Right kidney (tissue), 1 donor: ENCODE results near the gene NEK10.

Source experiments
- DNase-seq: peaks from one replicate; pipeline ENCODE4 v3.0.0-alpha.2; 2016

The NEK10 gene

DNA sequence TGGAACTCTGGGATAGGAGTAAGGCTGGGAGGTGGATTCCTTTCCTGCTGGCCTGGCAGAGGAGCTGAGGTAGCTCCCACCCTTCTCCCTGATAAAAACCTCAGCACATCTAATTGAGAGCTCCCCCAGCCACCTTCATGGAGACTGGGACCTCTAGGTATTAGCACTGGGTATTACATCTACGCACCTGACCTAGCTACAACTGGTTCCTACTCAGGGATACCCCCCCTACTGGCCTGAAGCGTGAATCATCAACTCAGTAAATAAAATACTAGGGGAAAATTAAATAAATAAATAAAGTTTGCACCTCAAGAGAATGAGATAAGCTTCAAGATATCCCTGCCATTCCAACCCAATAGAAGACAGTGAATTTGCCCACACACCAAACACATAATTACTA lies 140.4 kb downstream of the NEK10 start:
- no peak for DNase-seq

DNA sequence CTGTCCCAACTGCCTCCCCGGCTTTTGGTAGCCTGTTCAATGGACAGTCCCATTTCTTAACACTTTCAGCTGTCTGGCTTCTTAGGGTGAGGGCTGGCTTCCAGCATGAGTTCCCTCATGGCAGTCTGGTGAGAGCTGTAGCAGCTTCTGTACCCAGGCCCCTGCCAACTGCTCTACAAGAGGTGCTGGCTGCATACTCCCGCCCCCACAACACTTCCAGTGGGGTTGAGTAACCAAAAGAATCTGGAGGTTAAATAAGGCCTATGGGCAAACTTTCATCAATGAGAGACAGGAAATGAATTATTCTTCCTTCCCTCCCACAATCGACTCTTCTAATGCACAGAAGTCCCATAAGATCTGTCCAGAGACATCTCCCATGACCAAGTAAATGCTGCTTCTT lies 145.0 kb downstream of the NEK10 start:
- DNase-seq, result no peak

GRCh38 chr3:27221264-27221932 lies 147.8 kb downstream of the NEK10 start:
- no peak for DNase-seq

DNA sequence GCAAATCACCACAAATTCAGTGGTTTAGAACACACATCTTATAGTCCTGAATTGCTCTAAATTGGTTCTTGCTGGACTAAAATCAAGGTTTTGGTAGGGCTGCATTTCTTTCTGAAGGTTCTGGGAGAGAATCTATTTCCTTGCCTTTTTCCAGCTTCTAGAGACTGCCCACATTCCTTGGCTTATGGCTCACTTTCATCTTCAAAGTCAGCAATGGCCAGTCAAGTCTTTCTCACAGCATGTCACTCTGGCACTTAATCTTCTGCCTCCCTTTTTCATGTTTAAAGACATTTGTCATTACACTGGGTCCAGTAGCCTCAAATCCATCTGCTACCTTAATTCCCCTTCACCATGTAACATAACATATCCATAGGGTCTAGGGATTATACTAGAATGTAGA lies 149.0 kb downstream of the NEK10 start:
- no peak for DNase-seq

DNA sequence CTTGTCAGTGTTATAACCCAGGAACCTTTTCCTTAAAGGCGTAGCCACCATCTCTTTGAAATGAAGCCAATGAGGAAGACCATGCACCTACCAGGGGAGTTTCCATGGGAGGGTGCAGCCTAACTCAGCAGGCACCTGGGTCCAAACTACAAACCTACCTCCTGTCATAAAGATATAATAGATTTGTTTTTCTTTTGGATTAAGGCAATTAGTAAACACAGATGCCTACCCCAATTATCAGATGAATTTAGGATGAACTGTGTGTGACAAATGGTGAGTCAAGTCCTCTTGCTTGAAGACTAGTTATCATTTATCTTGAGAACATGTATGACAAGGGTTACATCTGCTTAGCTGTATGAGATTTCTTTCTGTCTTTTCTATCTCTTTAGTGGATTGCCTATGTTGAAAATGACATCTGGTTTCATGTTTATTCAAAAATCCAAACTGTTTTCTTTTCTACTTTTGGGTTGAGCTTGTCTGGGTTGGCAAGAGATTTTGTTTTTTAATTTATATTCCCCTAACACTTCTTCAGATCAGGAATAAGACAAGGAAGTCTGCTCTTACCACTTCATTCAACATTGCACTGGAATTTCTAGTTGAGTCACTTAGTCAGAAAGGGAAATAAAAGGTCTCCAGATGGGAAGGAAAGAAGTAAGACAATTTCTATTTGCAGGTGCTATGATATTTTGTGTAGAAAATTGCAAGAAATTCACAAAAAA lies 149.9 kb downstream of the NEK10 start:
- no peak for DNase-seq

DNA sequence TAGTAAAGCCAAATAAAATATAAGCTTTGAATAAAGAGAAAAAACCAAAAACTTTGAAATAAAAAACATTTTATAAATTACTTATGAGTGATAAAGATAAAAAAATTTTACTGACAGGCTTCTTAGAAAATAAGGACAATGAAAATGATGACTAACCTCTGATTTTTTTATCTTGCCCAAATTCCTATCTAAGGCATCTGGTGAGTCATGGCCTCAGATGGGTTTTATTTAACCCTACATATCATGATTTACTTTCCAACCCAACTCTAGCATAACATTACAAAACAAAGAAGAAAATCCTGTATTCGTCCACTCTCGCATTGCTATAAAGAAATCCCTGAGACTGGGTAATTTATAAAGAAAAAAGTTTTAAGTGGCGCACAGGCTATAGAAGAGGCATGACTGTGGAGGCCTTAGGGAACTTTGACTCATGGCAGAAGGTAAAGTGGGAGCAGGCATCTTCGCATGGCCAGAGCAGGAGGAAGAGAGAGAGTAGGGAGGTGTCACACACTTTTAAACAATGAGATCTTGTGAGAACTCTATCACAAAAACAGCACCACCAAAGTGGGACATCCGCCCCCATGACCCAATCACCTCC lies 152.1 kb downstream of the NEK10 start:
- no peak for DNase-seq

GRCh38 chr3:27216295-27216855 lies 152.8 kb downstream of the NEK10 start:
- no peak for DNase-seq

DNA sequence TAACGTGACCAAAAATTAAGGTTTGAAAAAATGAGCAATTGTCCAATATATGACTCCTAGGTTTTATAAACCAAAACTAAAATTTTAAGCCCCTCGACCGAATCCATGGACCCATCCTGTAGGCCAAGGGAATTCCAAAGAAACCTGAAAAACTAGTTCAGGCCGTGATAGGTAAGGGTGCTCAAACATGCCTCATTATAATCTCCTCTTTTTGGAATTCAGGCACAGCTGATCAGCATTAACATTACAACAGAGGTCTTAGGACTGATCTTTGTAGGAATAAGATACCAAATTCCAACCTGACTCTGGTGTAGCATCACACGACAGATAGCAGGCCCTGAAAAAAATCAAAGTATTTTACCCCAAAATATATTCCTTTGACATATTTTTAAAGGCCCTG lies 155.7 kb downstream of the NEK10 start:
- DNase-seq, result no peak

- DNase-seq, result no peak
Observed at GRCh38 chr3:27209617-27210264, 159.4 kb downstream of the NEK10 start.

DNA sequence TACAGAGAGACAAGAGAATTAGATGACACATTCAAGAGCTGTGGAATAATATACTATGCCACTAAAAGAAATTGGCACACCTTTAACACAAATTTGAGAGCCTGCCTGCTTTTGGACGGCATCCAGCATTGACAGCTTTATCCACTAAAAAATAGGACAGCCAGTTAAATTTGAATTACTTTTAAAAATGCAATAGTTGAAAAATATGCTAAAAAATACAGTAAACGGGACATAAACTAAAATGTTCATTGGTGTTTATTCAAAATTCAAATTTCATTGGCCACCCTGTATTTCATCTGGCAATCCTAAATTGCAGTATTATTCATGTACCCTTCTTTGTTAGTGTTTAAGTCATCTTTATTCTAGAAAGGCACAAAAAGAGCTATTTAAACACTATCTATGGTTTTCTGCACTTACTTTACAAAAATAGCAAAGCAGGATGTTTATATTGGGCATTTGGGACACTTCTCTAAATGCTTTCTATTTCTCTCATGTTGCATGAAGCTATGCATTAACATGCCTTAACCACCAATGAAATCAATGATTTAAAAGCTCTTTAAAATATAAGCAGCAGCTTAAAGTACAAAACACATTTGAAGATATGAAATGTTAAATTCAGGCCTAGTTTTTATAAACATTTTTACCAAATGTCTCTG lies 160.1 kb downstream of the NEK10 start:
- DNase-seq, result no peak

DNA sequence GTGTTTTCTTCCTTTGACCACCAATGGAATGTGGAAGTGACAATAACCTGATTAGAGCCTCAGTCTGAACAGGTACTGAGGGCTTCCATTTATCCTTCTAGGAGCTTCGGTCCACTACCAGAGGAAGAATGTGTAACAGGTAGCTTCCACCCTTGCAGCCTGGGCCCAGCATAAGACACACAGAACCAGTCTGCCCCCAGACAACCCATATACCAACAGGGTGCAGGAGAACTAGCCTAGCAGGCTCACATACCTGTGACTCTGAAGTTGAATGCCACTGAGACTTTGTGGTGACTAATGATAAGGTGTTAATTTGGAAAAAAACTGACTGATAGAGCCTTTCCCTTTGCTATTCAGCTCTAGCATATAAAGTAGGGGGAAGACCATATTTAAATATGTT lies 166.2 kb downstream of the NEK10 start:
- no peak for DNase-seq

DNA sequence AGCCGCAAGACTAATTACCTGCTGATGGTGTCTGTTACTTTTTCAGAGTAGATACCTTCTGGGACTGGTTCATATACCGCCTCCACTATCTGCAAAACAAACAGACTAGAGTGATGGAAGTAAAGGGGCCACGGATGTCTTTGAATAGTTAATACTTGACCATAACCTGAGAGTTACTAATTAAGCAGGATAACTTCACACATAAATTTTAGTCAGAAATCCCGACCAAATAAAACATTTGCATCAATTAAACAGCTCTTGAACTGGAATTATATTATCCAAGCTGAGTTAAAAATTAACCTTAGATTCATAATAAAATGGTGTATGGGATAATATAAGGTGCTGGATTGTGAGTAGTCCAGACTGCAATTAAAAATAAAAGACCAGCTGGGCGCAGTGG lies 167.7 kb downstream of the NEK10 start:
- no peak for DNase-seq

DNA sequence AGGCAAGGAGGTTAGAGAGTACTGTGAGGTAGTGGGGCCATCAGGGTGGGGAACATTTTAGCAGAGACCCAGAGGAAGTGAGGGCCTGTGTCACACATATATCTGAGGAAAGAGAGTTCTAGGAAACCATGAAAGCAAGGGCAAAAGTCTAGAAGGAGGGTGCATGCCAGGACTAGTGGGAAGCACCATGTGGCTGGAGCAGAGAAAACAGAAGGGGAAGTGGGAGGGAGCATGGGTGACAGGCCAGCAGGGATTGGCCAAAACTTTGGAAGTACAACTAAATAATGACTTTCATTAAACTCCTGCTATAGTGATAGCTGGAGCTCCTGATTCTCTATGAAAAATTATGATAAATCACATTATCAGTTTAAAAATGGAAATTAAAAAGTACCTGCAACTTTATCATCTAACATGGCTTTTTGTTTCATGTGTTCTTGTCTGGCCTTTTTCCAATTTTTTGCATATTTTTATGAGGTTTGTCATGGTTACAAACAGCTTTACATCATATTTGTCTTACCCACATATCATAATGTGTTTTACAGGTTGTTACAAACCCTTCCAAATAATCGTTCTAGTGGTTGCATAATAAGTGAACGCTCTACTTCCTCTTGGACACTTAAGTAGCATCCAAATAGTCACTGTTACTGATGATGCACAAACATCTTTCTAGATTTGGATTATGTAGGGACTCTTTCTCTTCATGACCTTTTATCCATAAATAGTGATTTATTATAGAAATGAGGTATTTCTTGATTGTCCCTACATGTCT lies 168.3 kb downstream of the NEK10 start:
- no peak for DNase-seq

GRCh38 chr3:27194861-27195483 lies 174.2 kb downstream of the NEK10 start:
- no peak for DNase-seq

- no peak for DNase-seq
Observed at GRCh38 chr3:27193056-27193455, 176.1 kb downstream of the NEK10 start.

GRCh38 chr3:27186013-27186412 lies 183.2 kb downstream of the NEK10 start:
- DNase-seq, result no peak

GRCh38 chr3:27185231-27185989 lies 183.8 kb downstream of the NEK10 start:
- no peak for DNase-seq

GRCh38 chr3:27184261-27184660 lies 184.9 kb downstream of the NEK10 start:
- no peak for DNase-seq

DNA sequence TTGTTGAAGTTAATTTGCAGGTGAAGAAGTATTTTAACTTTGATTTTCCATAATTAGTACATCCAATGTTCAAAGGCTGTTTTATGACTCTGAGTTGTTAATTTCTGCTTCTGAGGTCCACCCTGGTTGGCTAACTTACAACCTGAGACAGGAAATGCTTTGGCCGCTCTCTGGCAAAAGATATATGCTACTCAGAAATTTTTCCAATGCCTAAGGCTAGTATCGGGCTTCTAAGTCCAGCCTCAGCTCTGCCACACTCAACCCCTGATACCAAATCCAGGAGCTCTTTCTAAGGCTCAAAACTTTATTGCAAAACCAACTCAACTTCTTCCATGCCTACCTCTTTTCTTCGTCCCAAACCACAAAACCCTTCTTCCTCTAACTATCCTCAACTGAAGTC lies 192.9 kb downstream of the NEK10 start:
- no peak for DNase-seq

- no peak for DNase-seq
Observed at GRCh38 chr3:27174530-27174929, 194.7 kb downstream of the NEK10 start.
